Activated naive CD8-positive, alpha-beta T cell treated with anti-CD3 and anti-CD28 coated beads, Interleukin-2, amount 50 U/mL, for 24 hours (primary cell): ENCODE data around the gene SCYL1.
"Not testable (repeated sequence)": the region's sequence is repeated elsewhere in the genome, so short reads cannot be mapped to it uniquely, and the experiment has no call there.

Experiments used
- ATAC-seq: fragments of 150-1000 bp; cut with Tn5 transposase; one replicate; pipeline ENCODE4 v1.10.0; 2021
- DNase-seq: peaks from one replicate; pipeline ENCODE4 v3.0.0; 2021
- H3K27ac Mint-ChIP-seq: one replicate; pipeline ENCODE4 v1.8.0; 2021; ENCODE audit warnings: mild to moderate bottlenecking, mixed read lengths
- H3K27me3 Mint-ChIP-seq: one replicate; pipeline ENCODE4 v1.8.0; 2021; ENCODE audit warnings: mixed read lengths
- H3K36me3 Mint-ChIP-seq: one replicate; pipeline ENCODE4 v1.8.0; 2021; ENCODE audit warnings: low read depth, mixed read lengths
- H3K4me1 Mint-ChIP-seq: one replicate; pipeline ENCODE4 v1.8.0; 2021; ENCODE audit warnings: mixed read lengths
- H3K4me3 Mint-ChIP-seq: one replicate; pipeline ENCODE4 v1.8.0; 2021; ENCODE audit warnings: mild to moderate bottlenecking, moderate library complexity, mixed read lengths
- H3K9me3 Mint-ChIP-seq: one replicate; pipeline ENCODE4 v1.8.0; 2021; ENCODE audit warnings: mixed read lengths

SCYL1 gene

GRCh38 chr11:65500387-65501185 is 24.3 kb upstream of the SCYL1 start:
- H3K4me3 Mint-ChIP-seq, result no peak overlapping the region
- peaks cover 41% of the 10 kb centered on the region for H3K4me1 Mint-ChIP-seq
- H3K9me3 Mint-ChIP-seq, result no peaks in the 10 kb centered on the region
- DNase-seq (no peak), ATAC-seq (no peak)
- H3K27ac Mint-ChIP-seq, result no peak overlapping the region
- no peaks in the 10 kb centered on the region for H3K27me3 Mint-ChIP-seq
- H3K36me3 Mint-ChIP-seq, result no peaks in the 10 kb centered on the region

GRCh38 chr11:65501186-65501471 is 23.8 kb upstream of the SCYL1 start:
- Mint-ChIP-seq H3K36me3 (no peaks in the 10 kb centered on the region), H3K27ac (no peak overlapping the region), H3K9me3 (no peaks in the 10 kb centered on the region), H3K27me3 (no peaks in the 10 kb centered on the region), H3K4me1 (peaks cover 41% of the 10 kb centered on the region), H3K4me3 (no peak overlapping the region)
- ATAC-seq (no peak), DNase-seq (no peak)

DNA sequence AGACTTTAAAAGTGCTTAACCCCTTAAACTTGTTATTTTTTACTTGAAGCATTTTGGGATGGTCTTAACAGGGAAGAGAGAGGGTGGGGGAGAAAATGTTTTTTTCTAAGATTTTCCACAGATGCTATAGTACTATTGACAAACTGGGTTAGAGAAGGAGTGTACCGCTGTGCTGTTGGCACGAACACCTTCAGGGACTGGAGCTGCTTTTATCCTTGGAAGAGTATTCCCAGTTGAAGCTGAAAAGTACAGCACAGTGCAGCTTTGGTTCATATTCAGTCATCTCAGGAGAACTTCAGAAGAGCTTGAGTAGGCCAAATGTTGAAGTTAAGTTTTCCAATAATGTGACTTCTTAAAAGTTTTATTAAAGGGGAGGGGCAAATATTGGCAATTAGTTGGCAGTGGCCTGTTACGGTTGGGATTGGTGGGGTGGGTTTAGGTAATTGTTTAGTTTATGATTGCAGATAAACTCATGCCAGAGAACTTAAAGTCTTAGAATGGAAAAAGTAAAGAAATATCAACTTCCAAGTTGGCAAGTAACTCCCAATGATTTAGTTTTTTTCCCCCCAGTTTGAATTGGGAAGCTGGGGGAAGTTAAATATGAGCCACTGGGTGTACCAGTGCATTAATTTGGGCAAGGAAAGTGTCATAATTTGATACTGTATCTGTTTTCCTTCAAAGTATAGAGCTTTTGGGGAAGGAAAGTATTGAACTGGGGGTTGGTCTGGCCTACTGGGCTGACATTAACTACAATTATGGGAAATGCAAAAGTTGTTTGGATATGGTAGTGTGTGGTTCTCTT is 23.2 kb upstream of the SCYL1 start:
- H3K9me3 Mint-ChIP-seq, result no peaks in the 10 kb centered on the region
- no peak overlapping the region for H3K27ac Mint-ChIP-seq
- no peak overlapping the region for H3K4me3 Mint-ChIP-seq
- peaks cover 41% of the 10 kb centered on the region for H3K4me1 Mint-ChIP-seq
- ATAC-seq (no peak), DNase-seq (no peak)
- H3K36me3 Mint-ChIP-seq, result no peaks in the 10 kb centered on the region
- H3K27me3 Mint-ChIP-seq, result no peaks in the 10 kb centered on the region

DNA sequence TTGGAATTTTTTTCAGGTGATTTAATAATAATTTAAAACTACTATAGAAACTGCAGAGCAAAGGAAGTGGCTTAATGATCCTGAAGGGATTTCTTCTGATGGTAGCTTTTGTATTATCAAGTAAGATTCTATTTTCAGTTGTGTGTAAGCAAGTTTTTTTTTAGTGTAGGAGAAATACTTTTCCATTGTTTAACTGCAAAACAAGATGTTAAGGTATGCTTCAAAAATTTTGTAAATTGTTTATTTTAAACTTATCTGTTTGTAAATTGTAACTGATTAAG is 22.7 kb upstream of the SCYL1 start:
- Mint-ChIP-seq H3K27ac (no peak overlapping the region), H3K36me3 (peaks cover 3% of the 10 kb centered on the region), H3K9me3 (no peaks in the 10 kb centered on the region), H3K27me3 (no peaks in the 10 kb centered on the region), H3K4me1 (peaks cover 41% of the 10 kb centered on the region), H3K4me3 (no peak overlapping the region)
- ATAC-seq (no peak), DNase-seq (no peak)

- Mint-ChIP-seq H3K9me3 (no peaks in the 10 kb centered on the region), H3K27me3 (no peaks in the 10 kb centered on the region), H3K27ac (no peak overlapping the region), H3K4me1 (peaks cover 45% of the 10 kb centered on the region), H3K4me3 (no peak overlapping the region), H3K36me3 (peaks cover 3% of the 10 kb centered on the region)
- DNase-seq, result no peak
- ATAC-seq, result no peak
These were observed 22.1 kb upstream of the SCYL1 start for GRCh38 chr11:65502555-65503367.

DNA sequence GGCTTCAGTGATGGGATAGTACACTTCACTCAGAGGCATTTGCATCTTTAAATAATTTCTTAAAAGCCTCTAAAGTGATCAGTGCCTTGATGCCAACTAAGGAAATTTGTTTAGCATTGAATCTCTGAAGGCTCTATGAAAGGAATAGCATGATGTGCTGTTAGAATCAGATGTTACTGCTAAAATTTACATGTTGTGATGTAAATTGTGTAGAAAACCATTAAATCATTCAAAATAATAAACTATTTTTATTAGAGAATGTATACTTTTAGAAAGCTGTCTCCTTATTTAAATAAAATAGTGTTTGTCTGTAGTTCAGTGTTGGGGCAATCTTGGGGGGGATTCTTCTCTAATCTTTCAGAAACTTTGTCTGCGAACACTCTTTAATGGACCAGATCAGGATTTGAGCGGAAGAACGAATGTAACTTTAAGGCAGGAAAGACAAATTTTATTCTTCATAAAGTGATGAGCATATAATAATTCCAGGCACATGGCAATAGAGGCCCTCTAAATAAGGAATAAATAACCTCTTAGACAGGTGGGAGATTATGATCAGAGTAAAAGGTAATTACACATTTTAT is 21.4 kb upstream of the SCYL1 start:
- Mint-ChIP-seq H3K36me3 (peaks cover 3% of the 10 kb centered on the region), H3K4me1 (peaks cover 46% of the 10 kb centered on the region), H3K9me3 (no peaks in the 10 kb centered on the region), H3K27ac (peak overlapping the region; percentile 88), H3K4me3 (no peak overlapping the region), H3K27me3 (no peaks in the 10 kb centered on the region)
- DNase-seq, result no peak
- no peak for ATAC-seq

DNA sequence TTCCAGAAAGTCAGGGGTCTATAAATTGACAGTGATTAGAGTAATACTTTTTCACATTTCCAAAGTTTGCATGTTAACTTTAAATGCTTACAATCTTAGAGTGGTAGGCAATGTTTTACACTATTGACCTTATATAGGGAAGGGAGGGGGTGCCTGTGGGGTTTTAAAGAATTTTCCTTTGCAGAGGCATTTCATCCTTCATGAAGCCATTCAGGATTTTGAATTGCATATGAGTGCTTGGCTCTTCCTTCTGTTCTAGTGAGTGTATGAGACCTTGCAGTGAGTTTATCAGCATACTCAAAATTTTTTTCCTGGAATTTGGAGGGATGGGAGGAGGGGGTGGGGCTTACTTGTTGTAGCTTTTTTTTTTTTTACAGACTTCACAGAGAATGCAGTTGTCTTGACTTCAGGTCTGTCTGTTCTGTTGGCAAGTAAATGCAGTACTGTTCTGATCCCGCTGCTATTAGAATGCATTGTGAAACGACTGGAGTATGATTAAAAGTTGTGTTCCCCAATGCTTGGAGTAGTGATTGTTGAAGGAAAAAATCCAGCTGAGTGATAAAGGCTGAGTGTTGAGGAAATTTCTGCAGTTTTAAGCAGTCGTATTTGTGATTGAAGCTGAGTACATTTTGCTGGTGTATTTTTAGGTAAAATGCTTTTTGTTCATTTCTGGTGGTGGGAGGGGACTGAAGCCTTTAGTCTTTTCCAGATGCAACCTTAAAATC is 20.8 kb upstream of the SCYL1 start:
- no peak for DNase-seq
- no peak overlapping the region for H3K4me3 Mint-ChIP-seq
- peak overlapping the region; percentile 88 for H3K27ac Mint-ChIP-seq
- H3K9me3 Mint-ChIP-seq, result no peaks in the 10 kb centered on the region
- H3K27me3 Mint-ChIP-seq, result no peaks in the 10 kb centered on the region
- ATAC-seq, result no peak
- peaks cover 49% of the 10 kb centered on the region for H3K4me1 Mint-ChIP-seq
- H3K36me3 Mint-ChIP-seq, result peaks cover 3% of the 10 kb centered on the region

GRCh38 chr11:65504674-65505465 is 20.0 kb upstream of the SCYL1 start:
- DNase-seq, result no peak

GRCh38 chr11:65505466-65506289 is 19.2 kb upstream of the SCYL1 start:
- H3K4me3 Mint-ChIP-seq, result no peak overlapping the region
- H3K9me3 Mint-ChIP-seq, result no peaks in the 10 kb centered on the region
- peaks cover 3% of the 10 kb centered on the region for H3K36me3 Mint-ChIP-seq
- H3K27ac Mint-ChIP-seq, result peak overlapping the region; percentile 90
- DNase-seq (no peak), ATAC-seq (no peak)
- H3K27me3 Mint-ChIP-seq, result no peaks in the 10 kb centered on the region
- peaks cover 53% of the 10 kb centered on the region for H3K4me1 Mint-ChIP-seq

More at GRCh38 chr11:65504674-65505465, 20.0 kb upstream of the SCYL1 start:
- peaks cover 3% of the 10 kb centered on the region for H3K36me3 Mint-ChIP-seq
- no peaks in the 10 kb centered on the region for H3K9me3 Mint-ChIP-seq
- no peaks in the 10 kb centered on the region for H3K27me3 Mint-ChIP-seq
- peaks cover 49% of the 10 kb centered on the region for H3K4me1 Mint-ChIP-seq
- ATAC-seq, result no peak
- H3K4me3 Mint-ChIP-seq, result no peak overlapping the region
- peak overlapping the region; percentile 90 for H3K27ac Mint-ChIP-seq

GRCh38 chr11:65506290-65506771 is 18.6 kb upstream of the SCYL1 start:
- peak overlapping the region; percentile 90 for H3K27ac Mint-ChIP-seq
- ATAC-seq (no peak), DNase-seq (no peak)
- no peaks in the 10 kb centered on the region for H3K27me3 Mint-ChIP-seq
- no peak overlapping the region for H3K4me3 Mint-ChIP-seq
- H3K4me1 Mint-ChIP-seq, result peaks cover 54% of the 10 kb centered on the region
- no peaks in the 10 kb centered on the region for H3K9me3 Mint-ChIP-seq
- H3K36me3 Mint-ChIP-seq, result peaks cover 3% of the 10 kb centered on the region

- no peak overlapping the region for H3K4me3 Mint-ChIP-seq
- peak; percentile 47 for DNase-seq
- H3K9me3 Mint-ChIP-seq, result no peaks in the 10 kb centered on the region
- peak overlapping the region; percentile 90 for H3K27ac Mint-ChIP-seq
- peaks cover 54% of the 10 kb centered on the region for H3K4me1 Mint-ChIP-seq
- H3K36me3 Mint-ChIP-seq, result peaks cover 3% of the 10 kb centered on the region
- peak; percentile 48 for ATAC-seq
- no peaks in the 10 kb centered on the region for H3K27me3 Mint-ChIP-seq
These were observed 17.9 kb upstream of the SCYL1 start for GRCh38 chr11:65506772-65507505.

DNA sequence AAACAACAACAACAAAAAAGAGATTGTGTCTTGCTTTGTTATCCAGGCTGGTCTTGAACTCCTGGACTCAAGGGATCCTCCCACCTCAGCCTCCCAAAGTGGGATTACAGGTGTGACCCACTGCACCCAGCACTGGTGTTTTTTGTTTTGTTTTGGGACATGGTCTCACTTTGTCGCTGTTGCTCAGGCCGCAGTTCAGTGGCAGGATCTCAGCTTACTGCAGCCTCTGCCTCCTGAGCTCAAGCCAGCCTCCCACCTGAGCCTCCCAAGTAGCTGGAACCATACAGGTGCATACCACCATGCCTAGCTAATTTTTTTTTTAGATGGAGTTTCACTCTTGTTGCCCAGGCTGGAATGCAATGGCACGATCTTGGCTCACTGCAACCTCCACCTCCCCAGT is 12.6 kb upstream of the SCYL1 start:
- DNase-seq, H3K4me3 Mint-ChIP-seq, H3K9me3 Mint-ChIP-seq, ATAC-seq, H3K27me3 Mint-ChIP-seq, H3K36me3 Mint-ChIP-seq, H3K27ac Mint-ChIP-seq: not testable (repeated sequence)
- peaks cover 18% of the 10 kb centered on the region for H3K4me1 Mint-ChIP-seq
